Ishikawa (cell line): Measurements from ENCODE around the gene TTC27.

Source experiments
- CEBPB ChIP-seq: IDR thresholded peaks from 2 replicates; pipeline ENCODE4 v1.6.1; 2012
- CREB1 ChIP-seq: IDR thresholded peaks from 2 replicates; pipeline ENCODE4 v1.6.1; 2012; ENCODE audit warnings: low read depth
- EGR1 ChIP-seq: IDR thresholded peaks from 2 replicates; pipeline ENCODE4 v1.6.1; 2012
- EP300 ChIP-seq: IDR thresholded peaks from 2 replicates; pipeline ENCODE4 v1.6.1; 2012; ENCODE audit warnings: borderline replicate concordance
- FOXM1 ChIP-seq: IDR thresholded peaks from 2 replicates; pipeline ENCODE4 v1.6.1; 2012; ENCODE audit warnings: low read depth, borderline replicate concordance
- MAX ChIP-seq: IDR thresholded peaks from 2 replicates; pipeline ENCODE4 v1.6.1; 2012
- NFIC ChIP-seq: IDR thresholded peaks from 2 replicates; pipeline ENCODE4 v1.6.1; 2012
- RAD21 ChIP-seq: IDR thresholded peaks from 2 replicates; pipeline ENCODE4 v1.6.1; 2012; ENCODE audit warnings: low read depth
- REST ChIP-seq: IDR thresholded peaks from 2 replicates; pipeline ENCODE4 v1.6.1; 2012; ENCODE audit warnings: low read depth, mild to moderate bottlenecking
- TAF1 ChIP-seq: IDR thresholded peaks from 2 replicates; pipeline ENCODE4 v1.6.1; 2012; ENCODE audit warnings: low read depth, mild to moderate bottlenecking
- TCF12 ChIP-seq: IDR thresholded peaks from 2 replicates; pipeline ENCODE4 v1.6.1; 2012; ENCODE audit warnings: low read depth
- TEAD4 ChIP-seq: IDR thresholded peaks from 2 replicates; pipeline ENCODE4 v1.6.1; 2012
- USF1 ChIP-seq: IDR thresholded peaks from 2 replicates; pipeline ENCODE4 v1.6.1; 2012
- YY1 ChIP-seq: IDR thresholded peaks from 2 replicates; pipeline ENCODE4 v1.6.1; 2012; ENCODE audit warnings: low read depth
- ZBTB7A ChIP-seq: IDR thresholded peaks from 2 replicates; pipeline ENCODE4 v1.6.1; 2012; ENCODE audit warnings: low read depth

TTC27 gene

GRCh38 chr2:32627814-32628579 is at the start of gene TTC27:
TTC27 (plus strand) TSS chr2:32628050; CDS start chr2:32628293, 243 bp downstream.
- no peak for TF ChIP-seq TCF12
- peak; percentile 97 for TF ChIP-seq YY1
- peak; percentile 66; the same call in 1 of the 2 replicates for TF ChIP-seq NFIC
- TF ChIP-seq TEAD4: peak; percentile 29; the same call in 1 of the 2 replicates
- peak; percentile 78 for TF ChIP-seq TAF1
- TF ChIP-seq CEBPB: no peak
- TF ChIP-seq CREB1: 0 out of 2 replicates have a peak, but pooled peaks have one; percentile 31
- peak; percentile 98 for TF ChIP-seq MAX

- TF ChIP-seq YY1 (no peak), CREB1 (no peak), TAF1 (no peak), FOXM1 (no peak), ZBTB7A (no peak), USF1 (no peak), EGR1 (no peak), TEAD4 (no peak), RAD21 (no peak), EP300 (no peak), CEBPB (no peak), REST (no peak), NFIC (no peak), TCF12 (no peak), MAX (no peak)
Observed at GRCh38 chr2:32591669-32592463, 36.0 kb upstream of the TTC27 start.

GRCh38 chr2:32594573-32594972 is 33.3 kb upstream of the TTC27 start:
- TF ChIP-seq FOXM1 (no peak), ZBTB7A (no peak), MAX (no peak), REST (no peak), NFIC (no peak), TCF12 (no peak), YY1 (no peak), EGR1 (no peak), CEBPB (no peak), EP300 (no peak), RAD21 (no peak), TAF1 (no peak), TEAD4 (no peak), CREB1 (no peak), USF1 (no peak)

GRCh38 chr2:32611366-32611765 is 16.5 kb upstream of the TTC27 start:
- no peak for TF ChIP-seq ZBTB7A
- TF ChIP-seq CEBPB: no peak
- TF ChIP-seq TCF12: no peak
- no peak for TF ChIP-seq REST
- TF ChIP-seq YY1: no peak
- TF ChIP-seq TEAD4: no peak
- TF ChIP-seq FOXM1: no peak
- no peak for TF ChIP-seq MAX
- TF ChIP-seq EGR1: no peak
- no peak for TF ChIP-seq RAD21
- TF ChIP-seq TAF1: no peak
